ENCODE results near the gene BCL6B. TPM values are rescaled to one million over a fixed set of nuclear protein-coding genes. Genes with fewer than 3 reads are reported as not detected.
A peak's percentile ranks its signal among the peaks of the same experiment; 100 is the strongest.
"Not testable (repeated sequence)": the region's sequence is repeated elsewhere in the genome, so short reads cannot be mapped to it uniquely, and the experiment has no call there.

The BCL6B gene, protein sequence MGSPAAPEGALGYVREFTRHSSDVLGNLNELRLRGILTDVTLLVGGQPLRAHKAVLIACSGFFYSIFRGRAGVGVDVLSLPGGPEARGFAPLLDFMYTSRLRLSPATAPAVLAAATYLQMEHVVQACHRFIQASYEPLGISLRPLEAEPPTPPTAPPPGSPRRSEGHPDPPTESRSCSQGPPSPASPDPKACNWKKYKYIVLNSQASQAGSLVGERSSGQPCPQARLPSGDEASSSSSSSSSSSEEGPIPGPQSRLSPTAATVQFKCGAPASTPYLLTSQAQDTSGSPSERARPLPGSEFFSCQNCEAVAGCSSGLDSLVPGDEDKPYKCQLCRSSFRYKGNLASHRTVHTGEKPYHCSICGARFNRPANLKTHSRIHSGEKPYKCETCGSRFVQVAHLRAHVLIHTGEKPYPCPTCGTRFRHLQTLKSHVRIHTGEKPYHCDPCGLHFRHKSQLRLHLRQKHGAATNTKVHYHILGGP
- total RNA-seq, result 1 to 10 TPM; 1.2 to 2.4 TPM

DNA sequence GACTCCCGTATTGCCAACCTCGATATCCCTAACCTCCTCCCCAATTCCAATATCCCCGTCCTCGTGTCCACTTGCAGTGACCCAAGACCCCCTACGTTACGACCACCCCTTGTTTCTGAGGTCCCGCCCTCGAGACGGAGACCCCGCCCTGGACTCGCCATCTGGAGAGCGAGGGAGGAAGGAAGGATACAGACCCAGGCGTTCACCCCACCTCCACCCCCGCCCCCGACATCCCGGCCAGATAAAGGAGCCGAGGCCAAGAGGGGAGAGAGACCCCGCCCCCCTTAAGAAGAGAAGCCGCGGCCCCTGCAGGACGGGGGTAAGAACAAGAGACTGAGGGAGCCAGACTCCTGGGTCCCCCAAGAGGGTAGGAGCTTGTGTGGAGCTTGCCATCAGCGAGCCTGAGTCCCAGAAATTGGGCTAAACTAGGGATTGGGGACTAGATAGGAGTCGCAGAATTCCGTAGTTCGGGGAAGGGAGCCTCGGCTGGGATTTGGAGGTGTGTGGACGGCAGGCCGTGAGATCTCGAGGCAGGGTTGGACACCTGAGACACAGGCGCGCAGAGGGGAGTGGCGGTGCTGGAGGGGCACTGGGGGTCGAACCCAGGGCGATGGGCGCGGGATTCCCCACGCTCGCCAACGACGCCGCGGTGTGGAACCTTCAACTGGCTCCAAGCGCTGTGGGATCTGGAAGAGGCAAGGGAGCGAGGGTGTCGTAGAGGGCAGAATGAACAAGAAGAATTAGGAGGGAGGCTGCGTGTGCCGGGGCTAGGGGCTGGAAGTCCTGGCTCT is at the start of gene BCL6B:
TSS of gene BCL6B (plus strand) at position 270 of the 791 bp plus-strand sequence. CDS start 622 bp downstream, outside the sequence.
- CTCF ChIA-PET, result interaction anchor here (0.7 to 4.1 kb wide), 14 partner anchors 8 to 372 kb away, joined by 3 to 52 read pairs (median 5); partner anchors contain the start of genes C17orf100, MED31, RNASEK and SLC16A13
- Mint-ChIP-seq H3K4me3 (peak within 1 kb of the TSS; percentile 72), H3K9me3 (no peaks in the 10 kb centered on the region), H3K27me3 (no peaks in the 10 kb centered on the region), H3K36me3 (ENCODE audit: low read depth) (no peaks in the 10 kb centered on the region), H3K4me1 (ENCODE audit: low read depth) (peaks cover 37% of the 10 kb centered on the region), H3K27ac (peak within 1 kb of the TSS; percentile 63)
- TF ChIP-seq, protein P1, sequence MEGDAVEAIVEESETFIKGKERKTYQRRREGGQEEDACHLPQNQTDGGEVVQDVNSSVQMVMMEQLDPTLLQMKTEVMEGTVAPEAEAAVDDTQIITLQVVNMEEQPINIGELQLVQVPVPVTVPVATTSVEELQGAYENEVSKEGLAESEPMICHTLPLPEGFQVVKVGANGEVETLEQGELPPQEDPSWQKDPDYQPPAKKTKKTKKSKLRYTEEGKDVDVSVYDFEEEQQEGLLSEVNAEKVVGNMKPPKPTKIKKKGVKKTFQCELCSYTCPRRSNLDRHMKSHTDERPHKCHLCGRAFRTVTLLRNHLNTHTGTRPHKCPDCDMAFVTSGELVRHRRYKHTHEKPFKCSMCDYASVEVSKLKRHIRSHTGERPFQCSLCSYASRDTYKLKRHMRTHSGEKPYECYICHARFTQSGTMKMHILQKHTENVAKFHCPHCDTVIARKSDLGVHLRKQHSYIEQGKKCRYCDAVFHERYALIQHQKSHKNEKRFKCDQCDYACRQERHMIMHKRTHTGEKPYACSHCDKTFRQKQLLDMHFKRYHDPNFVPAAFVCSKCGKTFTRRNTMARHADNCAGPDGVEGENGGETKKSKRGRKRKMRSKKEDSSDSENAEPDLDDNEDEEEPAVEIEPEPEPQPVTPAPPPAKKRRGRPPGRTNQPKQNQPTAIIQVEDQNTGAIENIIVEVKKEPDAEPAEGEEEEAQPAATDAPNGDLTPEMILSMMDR (IDR thresholded peaks at IDR 0.05), result no peak
- intact Hi-C loops (cut with micrococcal nuclease), result loop anchor here (5.0 kb wide), 1 partner anchor 111 kb away; no protein-coding TSS in a partner anchor
- no peak for ATAC-seq
- DNase-seq, result no peak
- POLR2A ChIA-PET, result interaction anchor here (0.7 to 2.6 kb wide), 6 partner anchors 9 to 22 kb away, joined by 3 to 18 read pairs (median 4); partner anchors contain the start of gene SLC16A13

DNA sequence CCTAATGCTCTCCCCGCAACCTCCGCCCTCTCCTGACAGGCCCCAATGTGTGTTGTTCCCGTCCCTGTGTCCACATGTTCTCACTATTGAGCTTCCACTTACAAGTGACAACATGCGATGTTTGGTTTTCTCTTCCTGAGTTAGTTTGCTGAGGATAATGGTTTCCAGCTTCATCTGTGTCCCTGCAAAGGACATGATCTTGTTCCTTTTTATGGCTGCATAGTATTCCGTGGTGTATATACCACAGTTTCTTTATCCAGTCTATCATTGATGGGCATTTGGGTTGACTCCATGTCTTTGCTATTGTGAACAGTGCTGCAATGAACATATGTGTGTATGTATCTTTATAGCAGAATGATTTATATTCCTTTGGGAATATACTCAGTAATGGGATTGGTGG is 43.4 kb upstream of the BCL6B start:
- DNase-seq; ATAC-seq; H3K27ac Mint-ChIP-seq; H3K27me3 Mint-ChIP-seq; H3K4me1 Mint-ChIP-seq (ENCODE audit: low read depth); H3K4me3 Mint-ChIP-seq; H3K9me3 Mint-ChIP-seq; intact Hi-C loops (cut with micrococcal nuclease); H3K36me3 Mint-ChIP-seq (ENCODE audit: low read depth): not testable (repeated sequence)
- ChIA-PET POLR2A (interaction anchor here (0.8 kb wide), 1 partner anchor 64 kb away, joined by 4 read pairs; no protein-coding TSS in a partner anchor), CTCF (interaction anchor here (0.7 kb wide), 1 partner anchor 25 kb away, joined by 3 read pairs; no protein-coding TSS in a partner anchor)

DNA sequence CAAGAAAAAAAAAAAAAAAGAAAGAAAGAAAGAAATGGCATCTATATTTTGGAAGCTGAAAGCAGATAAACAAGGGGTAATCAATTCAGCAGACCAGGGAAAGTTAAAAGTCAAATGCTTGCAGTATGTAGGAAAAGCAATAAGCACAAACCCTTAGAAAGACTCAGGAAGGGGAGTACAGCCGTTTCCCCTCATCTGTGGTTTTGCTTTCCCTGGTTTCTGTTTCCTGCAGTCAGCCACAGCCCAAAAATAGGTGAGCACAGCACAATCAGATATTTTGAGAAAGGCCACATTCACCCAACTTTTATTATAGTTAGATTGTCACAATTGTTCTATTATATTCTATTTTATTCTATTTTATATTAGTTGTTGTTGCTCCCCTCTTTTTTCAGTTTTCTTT is 41.4 kb upstream of the BCL6B start:
- intact Hi-C loops (cut with micrococcal nuclease), result no loop called here
- POLR2A ChIA-PET, result no interaction called here
- DNase-seq (no peak), ATAC-seq (no peak)
- TF ChIP-seq, protein P1 (IDR thresholded peaks at IDR 0.05), result no peak
- Mint-ChIP-seq H3K4me1 (ENCODE audit: low read depth) (peaks cover 4% of the 10 kb centered on the region), H3K27me3 (no peaks in the 10 kb centered on the region), H3K9me3 (peaks cover 3% of the 10 kb centered on the region), H3K27ac (no peak overlapping the region), H3K36me3 (ENCODE audit: low read depth) (no peaks in the 10 kb centered on the region), H3K4me3 (no peak overlapping the region)
- CTCF ChIA-PET, result no interaction called here

DNA sequence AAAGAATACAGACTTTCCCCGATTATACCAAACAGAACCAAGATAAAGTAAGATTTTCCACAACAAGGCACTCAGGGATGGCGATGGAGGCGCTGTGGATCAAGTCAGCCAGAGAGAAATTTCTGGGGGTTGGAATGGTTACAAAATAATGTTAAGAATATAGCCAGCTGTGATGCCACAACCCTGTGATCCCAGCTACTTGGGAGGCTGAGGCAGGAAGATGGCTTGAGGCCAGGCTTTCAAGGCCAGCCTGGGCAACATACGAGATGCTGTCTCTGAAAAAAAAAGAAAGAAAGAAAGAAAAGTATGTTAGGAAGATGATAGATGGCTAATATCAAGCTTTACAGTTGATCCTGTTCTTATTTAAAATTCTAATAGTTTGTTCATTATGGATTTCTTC is 37.6 kb upstream of the BCL6B start:
- Mint-ChIP-seq H3K4me1 (ENCODE audit: low read depth) (peaks cover 4% of the 10 kb centered on the region), H3K36me3 (ENCODE audit: low read depth) (no peaks in the 10 kb centered on the region), H3K4me3 (no peak overlapping the region), H3K9me3 (no peaks in the 10 kb centered on the region), H3K27me3 (no peaks in the 10 kb centered on the region), H3K27ac (no peak overlapping the region)
- ATAC-seq (no peak), DNase-seq (no peak)
- intact Hi-C loops (cut with micrococcal nuclease), result no loop called here
- ChIA-PET POLR2A (interaction anchor here (0.7 kb wide), 1 partner anchor 96 kb away, joined by 3 read pairs; no protein-coding TSS in a partner anchor), CTCF (interaction anchor here (1.0 to 3.4 kb wide), 7 partner anchors 9 to 91 kb away, joined by 3 to 15 read pairs (median 3); no protein-coding TSS in a partner anchor)
- TF ChIP-seq, protein P1 (IDR thresholded peaks at IDR 0.05), result no peak

DNA sequence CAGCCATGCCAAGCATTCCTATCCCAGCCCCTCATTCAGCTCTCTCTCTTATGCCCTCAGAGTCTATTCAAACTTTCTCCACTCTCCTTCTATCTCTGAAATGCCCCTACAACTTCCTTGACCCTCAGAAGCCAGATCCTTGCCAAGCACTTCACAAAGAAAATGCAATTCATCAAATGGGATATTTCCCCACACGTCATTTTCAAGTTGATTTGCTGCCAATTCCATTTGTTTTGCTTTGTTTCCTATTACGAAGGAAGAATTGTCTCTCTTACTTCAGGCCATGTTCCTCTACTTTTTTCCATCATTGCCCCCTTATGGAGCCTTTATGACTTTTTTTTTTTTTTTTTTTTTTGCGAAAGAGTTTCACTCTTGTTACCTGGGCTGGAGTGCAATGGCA is 36.2 kb upstream of the BCL6B start:
- no peaks in the 10 kb centered on the region for H3K9me3 Mint-ChIP-seq
- DNase-seq (no peak), ATAC-seq (no peak)
- H3K4me1 Mint-ChIP-seq (ENCODE audit: low read depth), result no peaks in the 10 kb centered on the region
- H3K27me3 Mint-ChIP-seq, result no peaks in the 10 kb centered on the region
- H3K27ac Mint-ChIP-seq, result no peak overlapping the region
- H3K4me3 Mint-ChIP-seq, result no peak overlapping the region
- TF ChIP-seq, protein P1 (IDR thresholded peaks at IDR 0.05), result no peak
- intact Hi-C loops (cut with micrococcal nuclease), result no loop called here
- ChIA-PET POLR2A (no interaction called here), CTCF (interaction anchor here (0.6 to 3.4 kb wide), 4 partner anchors 17 to 187 kb away, joined by 5 to 15 read pairs (median 6); no protein-coding TSS in a partner anchor)
- no peaks in the 10 kb centered on the region for H3K36me3 Mint-ChIP-seq (ENCODE audit: low read depth)
